Measurements from ENCODE around the gene NUP85.
"Not testable (repeated sequence)": the region's sequence is repeated elsewhere in the genome, so short reads cannot be mapped to it uniquely, and the experiment has no call there.

Gene NUP85

DNA sequence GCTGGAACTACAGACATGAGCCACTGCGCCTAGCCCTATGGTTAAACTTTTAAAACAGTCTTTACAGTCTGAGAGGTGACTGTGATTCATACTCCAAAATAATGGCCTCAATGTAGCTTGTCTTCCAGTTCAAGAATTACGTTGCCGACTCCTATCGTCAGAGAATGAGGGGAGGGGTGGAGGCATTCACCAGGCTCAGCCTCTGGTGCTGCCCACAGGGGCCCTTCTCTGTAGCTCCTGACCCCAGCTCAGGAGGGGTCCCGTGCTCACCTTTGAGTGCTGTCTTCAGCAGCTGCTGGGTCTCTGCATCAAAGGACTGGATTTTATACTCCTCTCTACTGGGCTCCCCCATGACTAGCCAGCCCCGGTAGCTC lies 64.4 kb downstream of the NUP85 start:
- no peak for DNase-seq (ENCODE audit: low read depth)

DNA sequence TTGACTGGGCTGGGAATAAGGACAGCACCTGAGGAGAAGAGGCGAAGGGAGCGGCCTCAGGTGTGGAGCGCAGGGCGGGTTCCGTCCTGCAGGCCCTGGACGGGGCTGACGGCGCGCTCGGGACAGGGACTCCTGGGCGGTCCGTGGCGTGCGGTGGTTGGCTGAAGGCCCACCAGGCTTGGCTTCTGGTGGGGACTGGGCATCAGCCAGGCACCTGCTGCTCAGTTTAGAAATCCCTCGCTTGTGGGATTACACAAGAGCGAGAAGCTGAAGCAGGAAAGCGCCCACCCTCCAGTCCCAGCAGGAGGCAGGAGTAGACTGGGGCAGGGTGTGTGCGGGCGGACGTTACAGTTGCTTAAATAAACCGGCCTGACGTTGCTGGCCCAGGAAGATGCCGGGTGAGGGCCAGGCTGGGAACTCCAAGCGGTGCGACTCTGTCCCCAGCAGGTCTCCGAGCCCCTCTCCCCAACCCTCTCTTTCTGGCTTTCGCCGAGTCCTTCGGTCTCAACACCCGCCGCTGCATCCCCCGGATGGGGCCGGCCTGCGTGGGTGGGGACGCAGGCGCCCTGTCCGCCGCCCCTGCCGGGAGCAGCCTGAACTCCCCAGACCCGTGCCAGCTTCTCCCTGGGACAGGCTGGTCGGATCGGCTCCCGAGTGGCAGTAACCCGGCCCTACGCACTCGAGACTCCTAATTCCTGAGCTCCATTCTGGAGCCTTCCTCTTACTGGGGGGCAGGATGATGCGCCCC lies 64.9 kb downstream of the NUP85 start:
- no peak for DNase-seq (ENCODE audit: low read depth)

DNA sequence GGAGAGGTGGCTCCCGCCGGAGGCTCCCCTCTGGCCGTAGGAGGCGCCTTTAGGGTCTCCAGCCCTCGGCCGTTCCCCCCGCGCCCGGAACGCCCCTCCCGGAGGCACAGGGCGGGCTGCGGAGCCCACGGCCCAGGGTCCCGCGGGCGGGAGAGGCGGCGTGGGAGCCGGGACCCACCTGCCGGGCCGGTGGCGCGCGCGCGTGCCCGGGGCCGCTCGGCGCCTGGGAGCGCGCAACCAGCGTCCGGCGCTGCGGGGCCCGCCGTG lies 65.4 kb downstream of the NUP85 start, which contains the start of gene MIF4GD:
Gene MIF4GD, minus strand, starts transcription at position 266 of the 267 bp plus-strand sequence. CDS start 1,036 bp downstream, outside the sequence.
- DNase-seq (ENCODE audit: low read depth): no peak

DNA sequence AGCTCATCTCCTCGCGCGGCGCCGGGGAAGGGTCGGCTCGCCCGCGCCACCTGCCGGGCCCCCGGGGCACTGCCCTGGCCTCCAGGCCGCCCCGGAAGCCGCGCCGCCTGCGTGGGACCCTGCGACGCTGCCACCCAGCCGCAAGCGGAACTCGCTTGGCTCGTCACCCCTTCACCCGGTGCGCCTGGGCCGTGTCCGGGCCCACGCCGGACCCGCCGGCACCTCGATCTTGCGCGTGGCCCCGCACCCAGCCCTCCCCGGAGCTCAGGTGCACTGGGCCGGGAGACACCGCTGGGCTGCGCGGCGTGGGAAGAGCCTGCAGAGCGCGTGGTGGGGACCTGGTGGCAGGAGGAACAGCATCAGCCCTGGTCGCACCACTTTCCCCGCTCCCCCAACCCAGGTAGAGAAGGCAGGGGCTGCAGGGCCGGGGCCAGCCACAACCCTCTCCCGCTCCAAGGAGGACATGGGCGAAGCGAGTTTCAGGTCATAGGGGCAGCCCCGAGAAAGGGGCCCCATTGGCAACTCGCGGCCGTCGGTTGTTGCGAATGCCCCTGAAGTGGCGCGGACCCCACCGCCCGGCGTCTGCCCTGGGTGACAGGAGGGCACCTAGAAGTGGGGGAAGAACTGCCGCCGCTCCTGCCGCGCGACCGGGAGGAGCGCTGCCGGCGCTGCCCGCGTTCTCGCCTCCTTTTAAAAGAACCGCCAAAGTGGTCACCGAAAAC lies 65.9 kb downstream of the NUP85 start:
- DNase-seq (ENCODE audit: low read depth): no peak

DNA sequence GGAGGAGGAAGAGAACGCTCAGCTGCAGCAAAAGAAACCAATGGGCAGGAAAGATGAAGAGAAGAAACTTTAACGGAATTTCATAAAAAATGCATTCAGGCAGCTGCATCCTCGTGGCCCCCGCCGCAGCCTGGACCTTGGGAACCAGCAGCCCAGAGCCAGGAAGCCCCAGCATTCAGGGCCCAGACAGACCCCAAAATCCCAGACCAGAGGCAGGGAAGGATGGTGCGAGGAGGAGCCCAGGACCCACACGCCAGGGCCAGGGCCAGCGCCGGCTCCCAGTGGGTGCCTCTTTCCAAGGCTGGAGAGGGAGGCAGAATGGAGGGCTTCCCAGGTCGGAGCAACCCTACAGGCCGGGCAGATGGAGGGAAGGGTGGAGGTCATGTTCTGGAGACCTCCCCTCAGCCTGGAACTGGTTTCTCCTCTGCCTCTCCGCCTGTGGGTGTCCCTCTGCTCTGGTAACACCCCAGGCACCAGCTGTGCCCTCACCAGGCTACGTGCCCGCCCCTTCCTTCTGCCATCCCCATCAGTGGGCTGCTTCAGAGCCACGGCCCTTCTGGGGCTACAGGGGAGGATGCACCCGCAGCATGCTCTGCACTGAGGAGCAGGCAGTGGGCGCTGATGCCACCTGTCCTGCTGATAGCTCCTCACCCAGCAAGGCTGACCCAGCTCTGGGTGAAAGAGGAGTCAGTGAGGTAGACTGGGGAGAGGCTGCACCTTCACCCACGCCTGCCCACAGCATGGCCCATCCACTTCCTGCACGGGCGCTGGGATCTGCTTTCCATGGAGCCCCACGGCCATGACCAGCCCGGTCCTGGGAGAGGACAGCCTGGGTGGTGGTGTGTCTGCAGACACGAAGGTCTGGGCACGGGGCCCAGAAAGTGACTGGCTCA lies 66.7 kb downstream of the NUP85 start:
- no peak for DNase-seq (ENCODE audit: low read depth)

DNA sequence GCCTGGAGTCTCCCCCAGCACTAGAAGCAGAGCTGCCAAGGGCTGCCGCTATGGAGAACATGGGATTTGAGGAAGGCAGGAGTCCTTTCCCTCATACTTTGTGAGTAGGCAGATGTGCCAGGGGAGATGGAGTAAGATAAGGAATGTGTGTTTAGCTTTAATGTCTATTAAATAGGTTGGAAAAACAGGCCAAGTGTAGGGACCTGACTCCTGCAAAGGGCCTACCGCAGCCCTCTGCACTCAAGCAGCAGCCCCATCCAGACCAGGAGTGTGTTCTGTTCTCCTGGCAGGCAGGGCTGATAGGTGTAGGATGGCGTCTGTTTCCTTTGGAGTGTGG lies 67.3 kb downstream of the NUP85 start:
- DNase-seq (ENCODE audit: low read depth): no peak

DNA sequence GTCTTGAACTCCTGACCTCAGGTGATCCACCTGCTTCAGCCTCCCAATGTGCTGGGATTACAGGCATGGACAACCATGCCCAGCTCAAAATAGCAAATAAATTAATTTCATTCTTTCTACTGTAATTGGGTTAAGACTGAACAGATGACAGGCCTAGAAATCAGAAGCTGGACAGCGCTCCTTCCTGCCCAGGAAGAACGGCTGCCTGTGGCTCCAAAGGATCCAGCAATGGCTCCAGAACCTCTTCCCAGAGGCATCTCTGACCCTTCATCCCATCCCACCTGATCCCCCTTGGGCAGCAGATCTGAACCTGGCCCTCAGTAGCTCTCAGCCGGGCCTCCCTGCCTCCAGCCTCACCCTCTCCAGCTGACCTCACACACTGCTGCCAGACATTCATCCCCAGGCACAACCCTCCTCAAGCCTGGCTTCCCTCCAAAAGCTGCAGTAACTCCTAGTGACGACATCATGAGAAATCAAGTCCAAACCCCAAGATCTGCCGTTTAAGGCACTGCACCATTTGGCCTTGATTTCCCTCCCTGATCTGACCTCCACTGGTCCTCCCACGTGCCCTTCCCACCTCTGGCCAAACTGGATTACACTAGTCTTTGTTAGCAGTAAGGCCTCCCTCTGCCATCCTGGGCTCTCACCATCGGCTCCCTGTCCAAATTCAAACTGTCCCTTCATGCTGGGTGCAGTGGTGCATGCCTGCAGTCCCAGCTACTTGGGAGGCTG lies 68.7 kb downstream of the NUP85 start:
- peak; percentile 75 for DNase-seq (ENCODE audit: low read depth)

DNA sequence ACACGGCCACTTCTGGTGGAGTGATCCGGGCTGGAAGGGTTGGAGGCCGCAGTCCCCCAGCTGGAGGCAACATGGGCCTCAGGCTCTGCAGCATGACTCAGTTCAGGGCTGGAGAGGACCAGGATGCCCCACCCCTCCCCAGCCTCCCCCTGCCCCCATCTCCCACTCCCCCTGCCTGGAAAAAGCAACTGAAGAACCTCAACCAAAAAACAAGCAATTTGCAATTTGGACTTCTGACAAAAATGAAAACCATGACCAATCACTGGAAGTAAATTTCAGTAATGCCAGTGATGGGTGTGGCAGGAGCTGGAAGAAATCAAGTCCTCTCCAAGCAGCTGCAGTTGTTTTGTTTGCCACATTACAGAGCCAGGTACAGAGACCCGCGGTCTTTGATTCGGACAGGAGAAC lies 72.2 kb downstream of the NUP85 start:
- DNase-seq (ENCODE audit: low read depth): no peak

DNA sequence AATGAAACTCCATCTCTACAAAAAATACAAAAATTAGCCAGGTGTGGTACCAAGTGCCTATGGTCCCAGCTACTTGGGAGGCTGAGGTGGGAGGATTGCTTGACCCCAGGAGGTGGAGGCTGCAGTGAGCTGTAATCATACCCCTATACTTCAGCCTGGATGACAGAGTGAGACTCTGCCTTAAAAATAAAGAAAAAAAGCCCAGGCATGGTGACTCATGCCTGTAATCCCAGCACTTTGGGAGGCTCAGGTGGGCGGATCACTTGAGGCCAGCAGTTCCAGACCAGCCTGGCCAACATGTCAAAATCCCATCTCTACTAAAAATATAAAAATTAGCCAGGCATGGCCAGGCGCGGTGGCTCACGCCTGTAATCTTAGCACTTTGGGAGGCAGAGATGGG lies 74.7 kb downstream of the NUP85 start:
- not testable (repeated sequence) for DNase-seq (ENCODE audit: low read depth)

DNA sequence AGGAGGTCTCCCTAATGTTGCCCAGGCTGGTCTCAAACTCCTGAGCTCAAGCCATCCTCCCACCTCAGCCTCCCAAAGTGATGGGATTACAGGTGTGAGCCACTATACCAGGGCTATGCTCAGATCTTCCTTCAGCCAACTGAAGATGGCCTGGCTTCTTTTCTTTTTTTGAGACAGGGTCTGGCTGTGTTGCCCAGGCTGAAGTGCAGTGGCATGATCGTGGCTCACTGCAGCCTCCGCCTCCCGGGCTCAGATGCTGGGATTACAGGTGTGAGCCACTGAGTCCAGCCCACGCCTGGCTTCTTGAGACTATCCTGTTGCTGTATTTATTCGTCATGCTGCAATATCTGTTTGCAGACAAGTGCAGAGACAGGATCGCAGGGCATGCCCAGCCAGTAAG lies 79.6 kb downstream of the NUP85 start:
- DNase-seq (ENCODE audit: low read depth): no peak
